ENCODE results near the gene LGALS4.
"Not testable (repeated sequence)": the region's sequence is repeated elsewhere in the genome, so short reads cannot be mapped to it uniquely, and the experiment has no call there.

LGALS4 gene

GRCh38 chr19:38796154-38796553 lies 16.6 kb downstream of the LGALS4 start:
- H3K4me3 ChIP-seq (ENCODE audit: low read depth, low read length) = no peak overlapping the region
- no peak for DNase-seq (ENCODE audit: low read depth)
- TF ChIP-seq, protein P1, sequence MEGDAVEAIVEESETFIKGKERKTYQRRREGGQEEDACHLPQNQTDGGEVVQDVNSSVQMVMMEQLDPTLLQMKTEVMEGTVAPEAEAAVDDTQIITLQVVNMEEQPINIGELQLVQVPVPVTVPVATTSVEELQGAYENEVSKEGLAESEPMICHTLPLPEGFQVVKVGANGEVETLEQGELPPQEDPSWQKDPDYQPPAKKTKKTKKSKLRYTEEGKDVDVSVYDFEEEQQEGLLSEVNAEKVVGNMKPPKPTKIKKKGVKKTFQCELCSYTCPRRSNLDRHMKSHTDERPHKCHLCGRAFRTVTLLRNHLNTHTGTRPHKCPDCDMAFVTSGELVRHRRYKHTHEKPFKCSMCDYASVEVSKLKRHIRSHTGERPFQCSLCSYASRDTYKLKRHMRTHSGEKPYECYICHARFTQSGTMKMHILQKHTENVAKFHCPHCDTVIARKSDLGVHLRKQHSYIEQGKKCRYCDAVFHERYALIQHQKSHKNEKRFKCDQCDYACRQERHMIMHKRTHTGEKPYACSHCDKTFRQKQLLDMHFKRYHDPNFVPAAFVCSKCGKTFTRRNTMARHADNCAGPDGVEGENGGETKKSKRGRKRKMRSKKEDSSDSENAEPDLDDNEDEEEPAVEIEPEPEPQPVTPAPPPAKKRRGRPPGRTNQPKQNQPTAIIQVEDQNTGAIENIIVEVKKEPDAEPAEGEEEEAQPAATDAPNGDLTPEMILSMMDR (IDR thresholded peaks at IDR 0.05; ENCODE audit: low read depth, low read length, missing control alignments) = no peak

- TF ChIP-seq, protein P1 (IDR thresholded peaks at IDR 0.05; ENCODE audit: low read depth, low read length, missing control alignments) = no peak
- DNase-seq (ENCODE audit: low read depth) = no peak
These were observed 17.2 kb downstream of the LGALS4 start for GRCh38 chr19:38795549-38795948.

GRCh38 chr19:38793671-38794070 lies 19.1 kb downstream of the LGALS4 start:
- DNase-seq (ENCODE audit: low read depth) = no peak

More at GRCh38 chr19:38795549-38795948, 17.2 kb downstream of the LGALS4 start:
- H3K4me3 ChIP-seq (ENCODE audit: low read depth, low read length) = no peak overlapping the region

DNA sequence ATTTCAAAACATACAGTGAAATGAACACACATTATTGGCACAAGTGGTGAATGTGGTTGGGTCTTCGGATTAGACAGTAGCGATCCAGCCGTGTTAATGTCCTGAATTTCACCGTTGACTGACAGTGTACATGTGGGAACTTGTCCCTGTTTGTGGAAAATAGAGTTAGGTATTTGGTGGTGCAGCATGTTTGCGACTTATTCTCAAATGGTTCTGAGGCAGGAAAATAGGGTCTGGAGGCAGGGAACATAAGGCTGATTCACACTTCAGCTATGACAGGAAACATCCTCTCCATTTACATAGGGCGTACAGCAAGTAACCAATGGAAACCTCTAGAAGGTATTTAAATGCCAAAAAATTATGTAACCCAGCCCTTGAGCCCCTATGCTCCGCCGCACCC lies 19.6 kb downstream of the LGALS4 start:
- no peak for DNase-seq (ENCODE audit: low read depth)
- TF ChIP-seq, protein P1 (IDR thresholded peaks at IDR 0.05; ENCODE audit: low read depth, low read length, missing control alignments) = no peak
- no peak overlapping the region for H3K4me3 ChIP-seq (ENCODE audit: low read depth, low read length)

More at GRCh38 chr19:38793671-38794070, 19.1 kb downstream of the LGALS4 start:
- TF ChIP-seq, protein P1 (IDR thresholded peaks at IDR 0.05; ENCODE audit: low read depth, low read length, missing control alignments) = no peak
- H3K4me3 ChIP-seq (ENCODE audit: low read depth, low read length) = no peak overlapping the region

DNA sequence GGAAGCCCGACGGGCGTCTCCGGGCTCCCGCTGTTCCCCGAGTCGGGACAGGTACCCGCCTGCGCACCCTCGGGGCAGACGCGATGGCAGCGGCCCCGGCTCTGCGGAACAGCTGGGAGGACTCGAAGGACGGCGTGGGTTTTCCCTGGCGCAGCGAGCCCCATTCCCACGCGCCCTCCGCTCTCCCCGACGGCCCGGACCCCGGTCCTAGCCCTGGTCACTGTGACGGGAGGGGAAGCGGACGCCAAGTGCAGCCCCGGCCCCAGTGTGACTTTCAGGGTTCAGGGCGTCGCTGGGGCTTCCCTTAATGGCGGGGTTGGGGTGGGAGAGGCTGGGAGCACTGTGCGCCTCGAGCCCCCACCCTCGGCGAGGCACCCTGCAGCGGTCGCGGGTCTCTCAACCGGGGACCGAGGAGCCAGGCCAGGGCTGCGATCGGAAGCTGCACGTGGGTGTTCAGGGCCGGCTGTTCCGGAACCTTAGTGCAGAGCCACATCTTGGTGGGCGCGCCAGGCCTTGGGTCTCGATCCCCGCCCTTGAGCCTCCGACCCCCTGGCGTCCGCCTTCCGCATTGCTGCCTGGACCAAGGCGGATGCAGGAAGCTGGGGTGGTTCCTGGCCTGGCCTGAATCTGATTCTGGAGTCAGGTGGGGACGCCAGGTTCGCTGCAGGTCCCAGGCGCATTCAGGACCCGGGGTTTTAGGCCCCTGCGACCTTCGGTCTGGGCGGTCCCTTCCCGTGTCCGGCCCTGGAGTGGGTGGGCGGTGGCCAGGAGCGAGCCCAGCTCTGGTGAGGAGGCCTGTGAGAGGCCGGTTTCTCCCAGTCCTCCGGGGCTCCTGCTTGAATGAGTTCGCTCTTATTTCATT lies 20.3 kb downstream of the LGALS4 start:
- no peak for DNase-seq (ENCODE audit: low read depth)
- no peak overlapping the region; the same call in 1 of the 2 replicates for H3K4me3 ChIP-seq (ENCODE audit: low read depth, low read length)
- TF ChIP-seq, protein P1 (IDR thresholded peaks at IDR 0.05; ENCODE audit: low read depth, low read length, missing control alignments) = peak; percentile 36

DNA sequence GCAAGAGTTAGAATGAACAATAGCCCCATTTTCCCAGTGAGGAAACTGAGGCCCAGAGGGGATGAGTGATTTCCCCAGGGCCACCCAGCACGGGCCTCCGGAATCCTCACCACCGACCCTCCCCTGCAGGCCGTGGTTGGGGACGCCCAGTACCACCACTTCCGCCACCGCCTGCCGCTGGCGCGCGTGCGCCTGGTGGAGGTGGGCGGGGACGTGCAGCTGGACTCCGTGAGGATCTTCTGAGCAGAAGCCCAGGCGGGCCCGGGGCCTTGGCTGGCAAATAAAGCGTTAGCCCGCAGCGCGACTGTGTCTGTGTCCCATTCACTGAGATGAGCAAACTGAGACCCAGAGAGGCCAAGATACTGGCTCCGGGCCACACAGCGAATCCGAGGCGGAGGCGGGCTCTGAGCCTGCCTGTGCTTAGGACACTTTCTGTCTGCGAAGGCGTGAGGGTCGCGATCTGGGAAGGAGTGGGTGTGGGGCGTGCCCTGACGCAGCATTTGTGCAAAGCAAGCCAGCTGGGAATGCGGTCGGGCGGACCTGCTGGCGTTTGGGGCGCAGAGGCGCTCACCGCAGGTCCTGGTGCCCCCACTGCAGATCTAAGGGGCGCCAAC lies 21.2 kb downstream of the LGALS4 start:
- not testable (repeated sequence) for H3K4me3 ChIP-seq (ENCODE audit: low read depth, low read length)

DNA sequence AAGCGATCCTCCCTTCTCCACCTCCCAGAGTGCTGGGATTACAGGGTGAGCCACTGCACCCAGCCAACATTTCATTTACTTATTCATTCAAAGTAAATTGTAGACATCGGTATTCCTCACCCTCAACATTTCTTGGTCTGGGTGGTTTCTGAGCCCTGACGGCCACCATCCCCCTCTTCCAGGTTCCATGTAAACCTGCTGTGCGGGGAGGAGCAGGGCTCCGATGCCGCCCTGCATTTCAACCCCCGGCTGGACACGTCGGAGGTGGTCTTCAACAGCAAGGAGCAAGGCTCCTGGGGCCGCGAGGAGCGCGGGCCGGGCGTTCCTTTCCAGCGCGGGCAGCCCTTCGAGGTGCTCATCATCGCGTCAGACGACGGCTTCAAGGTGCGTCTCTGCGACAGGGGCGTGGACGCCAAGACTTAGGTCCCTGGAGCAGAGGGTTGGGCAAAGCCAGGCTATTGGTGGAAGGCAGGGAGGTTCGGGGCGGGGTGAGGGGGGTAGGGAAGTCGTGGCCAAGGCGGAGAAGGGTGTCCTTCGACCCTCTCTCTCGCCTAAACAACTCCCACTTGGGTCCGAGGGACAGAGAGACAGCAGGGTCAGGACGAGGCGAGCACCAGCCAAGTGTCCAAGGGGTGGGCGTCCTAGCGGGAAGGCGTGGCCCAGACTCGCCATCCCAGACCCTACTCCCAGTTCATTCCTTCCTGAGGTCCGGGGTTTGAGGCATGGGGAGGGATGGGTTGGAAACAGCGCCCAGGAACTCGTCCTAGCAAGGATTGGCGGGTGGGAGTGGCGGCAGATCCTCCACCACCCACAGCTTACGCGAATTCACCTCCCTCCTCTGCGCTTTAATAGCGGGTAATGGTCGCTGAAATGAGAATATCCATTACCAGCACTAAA lies 22.0 kb downstream of the LGALS4 start:
- not testable (repeated sequence) for H3K4me3 ChIP-seq (ENCODE audit: low read depth, low read length); DNase-seq (ENCODE audit: low read depth)

More for the DNA sequence above, 21.2 kb downstream of the LGALS4 start:
- DNase-seq (ENCODE audit: low read depth) = not testable (repeated sequence)

Measured in GM12864 (cell line).